IgD-negative memory B cell (primary cell): ENCODE data around the gene PDZD2. TPM values are rescaled to one million over a fixed set of nuclear protein-coding genes. Genes with fewer than 3 reads are reported as not detected.
A peak's percentile ranks its signal among the peaks of the same experiment; 100 is the strongest.
"Not testable (repeated sequence)": the region's sequence is repeated elsewhere in the genome, so short reads cannot be mapped to it uniquely, and the experiment has no call there.

Source experiments
- H3K27ac Mint-ChIP-seq, 3 donors: one replicate each; pipeline ENCODE4 v1.8.0; 2020 to 2022; ENCODE audit warnings: mild to moderate bottlenecking in 3 of 3, mixed read lengths in 3 of 3, moderate library complexity in 1 of 3
- H3K27me3 Mint-ChIP-seq: one replicate; pipeline ENCODE4 v1.8.0; 2021; ENCODE audit warnings: mixed read lengths
- H3K36me3 Mint-ChIP-seq: one replicate; pipeline ENCODE4 v1.8.0; 2020; ENCODE audit warnings: mild to moderate bottlenecking, mixed read lengths
- H3K4me1 Mint-ChIP-seq, 3 donors: one replicate each; pipeline ENCODE4 v1.8.0; 2020 to 2022; ENCODE audit warnings: mixed read lengths in 3 of 3, mild to moderate bottlenecking in 1 of 3
- H3K4me3 Mint-ChIP-seq, 4 donors: one replicate each; pipeline ENCODE4 v1.8.0; 2020 to 2022; ENCODE audit warnings: mild to moderate bottlenecking in 4 of 4, mixed read lengths in 4 of 4, moderate library complexity in 3 of 4
- H3K9me3 Mint-ChIP-seq, 3 donors: one replicate each; pipeline ENCODE4 v1.8.0; 2020 to 2021; ENCODE audit warnings: mixed read lengths in 3 of 3, mild to moderate bottlenecking in 1 of 3
- polyA plus RNA-seq: library from polyadenylated mRNA; unstranded; fragments of 300-500 nt; fragmentation: Illumina TruSeq; gene quantifications from one replicate; pipeline ENCODE4 v1.2.3, GENCODE V29; 2021

The PDZD2 gene
- polyA plus RNA-seq, 1 donor from 2014 or later, result 0.16 TPM

GRCh38 chr5:32002755-32003154 is 363.8 kb downstream of the PDZD2 start:
- H3K27me3 Mint-ChIP-seq, result peaks cover 2% of the 10 kb centered on the region
- peaks cover 2% of the 10 kb centered on the region for H3K36me3 Mint-ChIP-seq
- H3K9me3 Mint-ChIP-seq, result peaks cover 0 to 3% (median 0%) of the 10 kb centered on the region in 3 donors
- H3K4me1 Mint-ChIP-seq, result peaks cover 0 to 2% (median 1%) of the 10 kb centered on the region in 3 donors
- H3K27ac Mint-ChIP-seq, result no peak overlapping the region
- no peak overlapping the region for H3K4me3 Mint-ChIP-seq

- Mint-ChIP-seq H3K27ac (peak overlapping the region in 1 of 3 donors; percentile 70), H3K27me3 (peaks cover 2% of the 10 kb centered on the region), H3K4me1 (peaks cover 0 to 2% (median 1%) of the 10 kb centered on the region in 3 donors), H3K9me3 (peaks cover 0 to 3% (median 0%) of the 10 kb centered on the region in 3 donors), H3K4me3 (no peak overlapping the region), H3K36me3 (no peaks in the 10 kb centered on the region)
These were observed 365.1 kb downstream of the PDZD2 start for GRCh38 chr5:32003981-32004380.

GRCh38 chr5:32004404-32004803 is 365.5 kb downstream of the PDZD2 start:
- H3K27ac Mint-ChIP-seq, result no peak overlapping the region

GRCh38 chr5:32008746-32009145 is 369.8 kb downstream of the PDZD2 start:
- peak overlapping the region in 1 of 3 donors; percentile 27 for H3K27ac Mint-ChIP-seq
- H3K36me3 Mint-ChIP-seq, result no peaks in the 10 kb centered on the region
- peaks cover 0 to 2% (median 1%) of the 10 kb centered on the region in 3 donors for H3K4me1 Mint-ChIP-seq
- H3K27me3 Mint-ChIP-seq, result peaks cover 5% of the 10 kb centered on the region
- H3K4me3 Mint-ChIP-seq, result no peak overlapping the region
- H3K9me3 Mint-ChIP-seq, result no peaks in the 10 kb centered on the region

More at GRCh38 chr5:32004404-32004803, 365.5 kb downstream of the PDZD2 start:
- H3K4me3 Mint-ChIP-seq, result no peak overlapping the region
- H3K36me3 Mint-ChIP-seq, result no peaks in the 10 kb centered on the region
- peaks cover 1% of the 10 kb centered on the region for H3K27me3 Mint-ChIP-seq
- H3K4me1 Mint-ChIP-seq, result peaks cover 0 to 2% (median 1%) of the 10 kb centered on the region in 3 donors
- H3K9me3 Mint-ChIP-seq, result peaks cover 0 to 3% (median 0%) of the 10 kb centered on the region in 3 donors

- H3K27ac Mint-ChIP-seq, result no peak overlapping the region
These were observed 374.7 kb downstream of the PDZD2 start for GRCh38 chr5:32013658-32014057.

GRCh38 chr5:32014096-32014745 is 375.3 kb downstream of the PDZD2 start:
- no peak overlapping the region for H3K27ac Mint-ChIP-seq
- H3K27me3 Mint-ChIP-seq, result peaks cover 5% of the 10 kb centered on the region
- peak overlapping the region in 1 of 4 donors; percentile 60 for H3K4me3 Mint-ChIP-seq
- H3K36me3 Mint-ChIP-seq, result no peaks in the 10 kb centered on the region
- no peaks in the 10 kb centered on the region for H3K9me3 Mint-ChIP-seq
- H3K4me1 Mint-ChIP-seq, result peaks cover 4 to 10% (median 6%) of the 10 kb centered on the region in 3 donors

More at GRCh38 chr5:32013658-32014057, 374.7 kb downstream of the PDZD2 start:
- Mint-ChIP-seq H3K9me3 (no peaks in the 10 kb centered on the region), H3K36me3 (no peaks in the 10 kb centered on the region), H3K27me3 (peaks cover 5% of the 10 kb centered on the region), H3K4me3 (no peak overlapping the region), H3K4me1 (peaks cover 3 to 8% (median 5%) of the 10 kb centered on the region in 3 donors)

- not testable (repeated sequence) for H3K9me3 Mint-ChIP-seq, H3K27me3 Mint-ChIP-seq, H3K27ac Mint-ChIP-seq, H3K36me3 Mint-ChIP-seq, H3K4me3 Mint-ChIP-seq
- peaks cover 8 to 12% (median 8%) of the 10 kb centered on the region in 3 donors for H3K4me1 Mint-ChIP-seq
These were observed 376.3 kb downstream of the PDZD2 start for GRCh38 chr5:32015262-32015661.

- Mint-ChIP-seq H3K4me1 (peaks cover 8 to 15% (median 10%) of the 10 kb centered on the region in 3 donors), H3K27ac (no peak overlapping the region), H3K27me3 (no peaks in the 10 kb centered on the region), H3K36me3 (no peaks in the 10 kb centered on the region), H3K4me3 (peak overlapping the region in 2 of 4 donors; percentile 14 to 70), H3K9me3 (no peaks in the 10 kb centered on the region)
These were observed 378.9 kb downstream of the PDZD2 start for GRCh38 chr5:32017692-32018367.

- H3K4me3 Mint-ChIP-seq, result peak overlapping the region in 2 of 4 donors; percentile 53
- H3K9me3 Mint-ChIP-seq, result no peaks in the 10 kb centered on the region
- no peaks in the 10 kb centered on the region for H3K36me3 Mint-ChIP-seq
- H3K27me3 Mint-ChIP-seq, result no peaks in the 10 kb centered on the region
- H3K4me1 Mint-ChIP-seq, result peaks cover 8 to 15% (median 10%) of the 10 kb centered on the region in 3 donors
- no peak overlapping the region for H3K27ac Mint-ChIP-seq
These were observed 379.8 kb downstream of the PDZD2 start for GRCh38 chr5:32018476-32019436.

GRCh38 chr5:32020271-32020670 is 381.3 kb downstream of the PDZD2 start:
- Mint-ChIP-seq H3K9me3 (no peaks in the 10 kb centered on the region), H3K36me3 (no peaks in the 10 kb centered on the region), H3K27me3 (no peaks in the 10 kb centered on the region), H3K4me1 (peaks cover 5 to 15% (median 8%) of the 10 kb centered on the region in 3 donors), H3K4me3 (peak overlapping the region; percentile 49 to 85 (median 75)), H3K27ac (peak overlapping the region in 2 of 3 donors; percentile 41 to 63)

GRCh38 chr5:32020946-32021345 is 382.0 kb downstream of the PDZD2 start:
- H3K4me3 Mint-ChIP-seq, result peak overlapping the region; percentile 49 to 85 (median 75)

GRCh38 chr5:32021771-32022170 is 382.8 kb downstream of the PDZD2 start:
- Mint-ChIP-seq H3K27me3 (no peaks in the 10 kb centered on the region), H3K4me3 (peak overlapping the region in 1 of 4 donors; percentile 9), H3K4me1 (peaks cover 5 to 15% (median 8%) of the 10 kb centered on the region in 3 donors), H3K9me3 (no peaks in the 10 kb centered on the region), H3K27ac (no peak overlapping the region), H3K36me3 (no peaks in the 10 kb centered on the region)

More at GRCh38 chr5:32020946-32021345, 382.0 kb downstream of the PDZD2 start:
- H3K9me3 Mint-ChIP-seq, result no peaks in the 10 kb centered on the region
- H3K4me1 Mint-ChIP-seq, result peaks cover 5 to 15% (median 8%) of the 10 kb centered on the region in 3 donors
- H3K27ac Mint-ChIP-seq, result peak overlapping the region in 1 of 3 donors; percentile 63
- no peaks in the 10 kb centered on the region for H3K36me3 Mint-ChIP-seq
- no peaks in the 10 kb centered on the region for H3K27me3 Mint-ChIP-seq

- Mint-ChIP-seq H3K9me3 (no peaks in the 10 kb centered on the region), H3K27me3 (no peaks in the 10 kb centered on the region), H3K27ac (no peak overlapping the region), H3K36me3 (no peaks in the 10 kb centered on the region), H3K4me3 (no peak overlapping the region), H3K4me1 (peaks cover 5 to 11% (median 8%) of the 10 kb centered on the region in 3 donors)
These were observed 383.7 kb downstream of the PDZD2 start for GRCh38 chr5:32022638-32023037.

- H3K9me3 Mint-ChIP-seq, result no peaks in the 10 kb centered on the region
- H3K27ac Mint-ChIP-seq, result no peak overlapping the region
- no peak overlapping the region for H3K4me3 Mint-ChIP-seq
- peaks cover 2 to 6% (median 5%) of the 10 kb centered on the region in 3 donors for H3K4me1 Mint-ChIP-seq
- H3K36me3 Mint-ChIP-seq, result no peaks in the 10 kb centered on the region
- H3K27me3 Mint-ChIP-seq, result no peaks in the 10 kb centered on the region
These were observed 384.9 kb downstream of the PDZD2 start for GRCh38 chr5:32023816-32024215.
